Osteocyte (in vitro differentiated cells): ENCODE data around the gene APBB1IP. TPM values are rescaled to one million over a fixed set of nuclear protein-coding genes. Genes with fewer than 3 reads are reported as not detected.

Experiments
- DNase-seq: peaks from one replicate; pipeline ENCODE4 v3.0.0; 2021; ENCODE audit warnings: mixed read lengths; ENCODE audit not compliant: unreplicated experiment; ENCODE audit errors: extremely low spot score
- H3K27ac Mint-ChIP-seq: one replicate; pipeline ENCODE4 v1.8.0; 2021; ENCODE audit warnings: mild to moderate bottlenecking, mixed read lengths; ENCODE audit not compliant: unreplicated experiment
- H3K27me3 Mint-ChIP-seq: one replicate; pipeline ENCODE4 v1.8.0; 2021; ENCODE audit warnings: mixed read lengths; ENCODE audit not compliant: unreplicated experiment
- H3K36me3 Mint-ChIP-seq: one replicate; pipeline ENCODE4 v1.8.0; 2021; ENCODE audit warnings: mixed read lengths; ENCODE audit not compliant: unreplicated experiment
- H3K4me1 Mint-ChIP-seq: one replicate; pipeline ENCODE4 v1.8.0; 2021; ENCODE audit warnings: mixed read lengths; ENCODE audit not compliant: unreplicated experiment
- H3K4me3 Mint-ChIP-seq: one replicate; pipeline ENCODE4 v1.8.0; 2021; ENCODE audit warnings: mild to moderate bottlenecking, moderate library complexity, mixed read lengths; ENCODE audit not compliant: unreplicated experiment
- H3K9me3 Mint-ChIP-seq: one replicate; pipeline ENCODE4 v1.8.0; 2021; ENCODE audit warnings: mixed read lengths; ENCODE audit not compliant: unreplicated experiment
- CTCF ChIP-seq: fragments of 200-600 bp; sonication (generic); IDR thresholded peaks from 2 replicates; pipeline ENCODE4 v1.5.0; 2021; ENCODE audit warnings: antibody characterized with exemption, mild to moderate bottlenecking, moderate library complexity
- total RNA-seq: library from RNA; stranded (reverse); gene quantifications from 2 replicates; pipeline ENCODE4 v1.2.1, GENCODE V29; 2021

The APBB1IP gene
- total RNA-seq, 1 donor from 2014 or later, result not detected

DNA sequence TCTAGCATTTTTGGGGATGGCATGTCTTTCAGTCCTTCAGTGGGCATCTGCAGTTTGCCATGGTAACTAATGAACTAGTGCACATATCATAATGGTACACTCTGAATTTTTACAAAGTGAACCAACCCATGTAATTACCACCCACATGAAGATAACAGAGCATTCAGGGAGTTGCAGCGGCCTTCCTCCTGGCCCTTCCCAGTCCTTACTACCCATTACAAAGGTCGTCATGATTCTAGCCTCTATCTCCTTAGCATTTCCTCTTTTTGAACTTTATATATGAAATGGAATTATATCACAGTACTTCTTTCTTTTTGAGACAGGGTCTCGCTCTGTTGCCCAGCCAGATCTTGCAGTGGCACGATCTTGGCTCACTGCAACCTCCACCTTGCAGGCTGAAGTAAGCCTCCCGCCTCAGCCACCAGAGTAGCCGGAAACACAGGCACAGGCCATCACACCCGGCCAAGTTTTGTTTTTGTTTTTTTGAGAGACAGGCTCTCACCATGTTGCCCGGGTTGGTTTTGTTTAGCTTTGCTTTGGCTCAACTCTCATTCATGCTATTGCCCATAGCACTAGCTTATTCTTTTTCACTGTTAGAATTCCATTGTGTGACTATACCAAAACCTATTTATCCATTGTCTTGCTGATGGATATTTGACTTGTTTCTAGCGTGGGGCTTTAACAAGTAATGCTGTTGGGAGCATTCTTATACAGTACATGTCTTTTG is 79.2 kb downstream of the APBB1IP start:
- Mint-ChIP-seq H3K27me3 (no peaks in the 10 kb centered on the region), H3K4me3 (no peak overlapping the region), H3K36me3 (no peaks in the 10 kb centered on the region), H3K27ac (no peak overlapping the region), H3K9me3 (peaks cover 29% of the 10 kb centered on the region), H3K4me1 (no peaks in the 10 kb centered on the region)
- DNase-seq, result no peak
- no peak for TF ChIP-seq CTCF

GRCh38 chr10:26519803-26520202 is 81.7 kb downstream of the APBB1IP start:
- Mint-ChIP-seq H3K36me3 (no peaks in the 10 kb centered on the region), H3K9me3 (peaks cover 14% of the 10 kb centered on the region), H3K4me1 (no peaks in the 10 kb centered on the region), H3K27me3 (no peaks in the 10 kb centered on the region), H3K4me3 (no peak overlapping the region), H3K27ac (no peak overlapping the region)
- no peak for DNase-seq
- no peak for TF ChIP-seq CTCF

- H3K9me3 Mint-ChIP-seq, result peaks cover 14% of the 10 kb centered on the region
- H3K4me3 Mint-ChIP-seq, result no peak overlapping the region
- no peak for DNase-seq
- no peaks in the 10 kb centered on the region for H3K36me3 Mint-ChIP-seq
- TF ChIP-seq CTCF, result no peak
- H3K4me1 Mint-ChIP-seq, result no peaks in the 10 kb centered on the region
- H3K27ac Mint-ChIP-seq, result no peak overlapping the region
- no peaks in the 10 kb centered on the region for H3K27me3 Mint-ChIP-seq
These were observed 82.4 kb downstream of the APBB1IP start for GRCh38 chr10:26520575-26520974.

DNA sequence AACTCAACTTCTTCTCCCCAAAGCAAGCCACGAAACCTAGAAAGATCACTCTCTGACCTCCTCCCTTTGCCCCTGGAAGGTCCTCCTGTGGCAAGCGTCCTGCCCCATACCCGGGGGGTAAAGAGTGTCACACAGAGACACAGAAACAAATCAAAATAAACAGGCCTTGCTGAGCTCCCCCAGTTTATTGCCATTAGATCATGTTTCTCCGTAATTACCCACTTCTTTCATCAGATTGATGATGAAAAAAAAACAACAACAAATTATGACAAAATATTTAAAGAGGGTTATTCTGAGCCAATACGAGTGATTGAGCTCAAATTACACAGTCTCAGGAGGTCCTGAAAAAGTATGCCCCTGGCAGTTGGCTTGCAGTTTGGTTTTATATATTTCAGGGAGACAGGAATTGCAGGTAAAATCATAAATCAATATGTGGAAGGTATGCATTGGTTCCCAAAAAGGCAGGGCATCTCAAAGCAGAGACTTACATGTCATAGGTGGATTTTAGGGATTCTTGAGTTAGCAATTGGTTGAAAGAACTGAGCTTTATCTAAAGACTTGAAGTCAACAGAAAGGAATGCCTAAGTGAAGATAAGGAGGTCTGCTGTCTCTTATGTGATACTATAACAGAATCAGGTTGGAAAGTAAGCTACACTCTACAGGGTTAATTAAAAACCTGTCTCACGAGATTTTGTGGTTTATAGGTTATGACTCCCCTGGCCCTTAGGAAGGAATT is 86.2 kb downstream of the APBB1IP start:
- H3K9me3 Mint-ChIP-seq, result peaks cover 12% of the 10 kb centered on the region
- no peak for DNase-seq
- H3K36me3 Mint-ChIP-seq, result no peaks in the 10 kb centered on the region
- H3K27ac Mint-ChIP-seq, result no peak overlapping the region
- H3K4me3 Mint-ChIP-seq, result no peak overlapping the region
- H3K27me3 Mint-ChIP-seq, result no peaks in the 10 kb centered on the region
- no peak for TF ChIP-seq CTCF
- no peaks in the 10 kb centered on the region for H3K4me1 Mint-ChIP-seq

GRCh38 chr10:26525586-26525985 is 87.4 kb downstream of the APBB1IP start:
- no peak for TF ChIP-seq CTCF
- Mint-ChIP-seq H3K36me3 (no peaks in the 10 kb centered on the region), H3K4me3 (no peak overlapping the region), H3K9me3 (no peaks in the 10 kb centered on the region), H3K4me1 (no peaks in the 10 kb centered on the region), H3K27ac (no peak overlapping the region), H3K27me3 (no peaks in the 10 kb centered on the region)
- no peak for DNase-seq
